COLO668 (cell line): ENCODE data around the gene PLPP1.

ENCODE experiments used
- DNase-seq: peaks from one replicate; lab custom pipeline; 2025; ENCODE audit not compliant: unreplicated experiment; lab: John Stamatoyannopoulos, UW

PLPP1 gene

GRCh38 chr5:55451976-55452375, 82.8 kb downstream of the PLPP1 start:
- no peak for DNase-seq

- no peak for DNase-seq
Observed at GRCh38 chr5:55450050-55450765, 84.6 kb downstream of the PLPP1 start.

GRCh38 chr5:55446640-55447351, 88.0 kb downstream of the PLPP1 start:
- DNase-seq, result no peak

- DNase-seq, result no peak
Observed at GRCh38 chr5:55445791-55446190, 89.0 kb downstream of the PLPP1 start.

GRCh38 chr5:55441954-55442353, 92.8 kb downstream of the PLPP1 start:
- no peak for DNase-seq

DNA sequence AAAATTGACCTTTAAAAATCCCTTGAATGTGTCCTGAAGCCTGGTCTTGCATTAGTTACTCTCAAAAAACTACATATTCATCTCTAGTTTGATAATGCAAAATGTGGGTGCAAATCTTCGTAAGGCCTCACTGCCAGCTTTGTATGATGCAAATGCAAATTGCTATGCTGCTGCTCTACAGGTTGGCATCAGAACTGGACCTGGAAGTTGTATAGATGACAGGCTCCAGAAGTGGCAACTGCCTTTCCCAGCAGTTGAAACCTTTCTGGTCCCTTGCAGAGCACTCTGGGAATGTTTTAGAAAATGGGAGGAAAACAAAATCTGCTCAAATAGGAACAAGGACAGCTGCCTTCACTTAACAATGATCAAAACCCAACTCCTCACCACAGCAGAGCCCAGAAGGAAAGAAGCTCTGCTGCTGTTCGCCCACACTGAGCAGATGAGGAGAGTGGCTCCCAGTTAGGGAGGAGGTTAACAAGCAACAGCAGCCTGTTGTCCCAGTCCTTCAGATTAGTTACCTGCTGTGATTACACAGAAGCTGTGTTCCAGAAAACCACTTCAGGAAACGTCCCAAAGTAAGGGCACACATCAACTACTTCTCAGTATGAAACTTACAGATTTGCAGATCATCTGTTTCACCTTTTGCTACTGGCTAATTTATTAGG, 93.5 kb downstream of the PLPP1 start:
- no peak for DNase-seq

DNA sequence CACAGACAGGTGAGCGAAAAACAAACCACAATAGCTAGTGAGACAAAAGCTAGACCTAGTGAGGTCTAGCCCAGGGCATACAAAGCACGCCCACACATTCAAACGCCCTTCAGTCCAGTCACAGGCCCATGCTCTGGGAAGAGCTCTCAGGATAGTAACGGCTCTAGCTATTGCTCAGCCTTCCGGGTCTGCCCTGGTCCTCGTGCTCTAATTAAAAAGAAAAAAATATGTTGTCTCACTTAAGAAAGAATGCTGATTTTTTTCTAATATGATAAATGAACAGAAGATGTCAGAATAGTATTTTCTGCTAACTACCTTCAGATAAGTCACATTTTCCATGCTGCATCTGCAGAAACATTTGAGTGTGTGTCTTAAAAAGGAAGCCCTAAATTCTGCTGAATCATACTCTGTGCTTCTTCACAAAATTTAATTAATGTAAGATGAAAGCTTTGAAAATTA, 94.5 kb downstream of the PLPP1 start:
- DNase-seq, result no peak

DNA sequence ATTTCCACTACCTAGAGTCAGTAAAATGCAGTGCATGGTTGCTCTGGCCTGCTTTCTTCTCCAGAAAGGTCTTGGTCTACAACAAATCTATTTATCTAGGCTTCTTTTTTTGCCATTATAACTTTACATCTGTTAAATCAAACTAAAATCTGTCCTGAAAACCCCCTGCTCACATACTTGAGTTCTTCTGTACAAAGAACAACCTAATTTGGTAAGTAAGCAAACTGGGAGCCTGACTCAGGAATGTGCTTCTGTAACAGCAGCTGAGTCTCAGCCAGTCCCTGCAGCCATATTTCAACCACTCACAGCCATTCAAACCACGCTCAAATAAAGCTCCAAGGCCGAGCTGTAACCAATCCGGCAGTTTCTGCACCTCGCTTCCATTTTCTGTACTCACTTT, 95.8 kb downstream of the PLPP1 start:
- no peak for DNase-seq

- DNase-seq, result no peak
Observed at GRCh38 chr5:55437859-55438206, 96.9 kb downstream of the PLPP1 start.

DNA sequence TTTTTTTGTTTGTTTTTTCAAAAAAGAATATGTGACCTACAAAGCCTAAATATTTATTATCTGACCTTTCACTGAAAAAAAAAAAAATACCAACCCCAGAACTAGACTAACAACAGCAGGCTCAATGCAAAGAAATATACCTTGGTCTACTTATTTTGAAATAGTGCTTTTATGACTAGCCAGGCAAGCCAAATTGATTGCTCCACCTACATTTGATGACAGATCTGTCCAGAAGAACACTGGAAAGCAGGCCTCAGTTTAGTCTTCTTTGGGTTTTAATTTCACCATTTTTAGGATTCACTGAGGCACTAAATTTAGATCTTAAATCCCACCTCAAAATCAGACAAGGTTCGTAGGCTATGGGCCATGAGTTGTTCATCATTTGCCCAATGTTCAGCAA, 97.3 kb downstream of the PLPP1 start:
- no peak for DNase-seq

DNA sequence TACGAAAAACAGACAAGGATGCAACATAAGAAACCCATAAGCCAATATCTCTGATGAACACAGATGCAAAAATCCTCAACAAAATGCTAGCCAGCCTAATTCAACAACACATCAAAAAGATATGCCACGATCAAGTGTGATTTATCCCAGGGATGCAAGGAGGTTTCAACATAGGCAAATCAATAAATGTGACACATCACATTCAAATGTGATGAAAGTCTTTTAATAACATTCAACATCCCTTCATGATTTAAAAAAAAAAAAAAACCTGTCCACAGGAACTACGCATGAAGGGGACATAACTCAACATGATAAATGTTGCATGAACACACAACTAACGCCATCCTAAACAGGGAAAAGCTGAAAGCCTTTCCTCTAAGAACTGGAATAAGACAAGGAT, 102.2 kb downstream of the PLPP1 start:
- DNase-seq, result no peak

DNA sequence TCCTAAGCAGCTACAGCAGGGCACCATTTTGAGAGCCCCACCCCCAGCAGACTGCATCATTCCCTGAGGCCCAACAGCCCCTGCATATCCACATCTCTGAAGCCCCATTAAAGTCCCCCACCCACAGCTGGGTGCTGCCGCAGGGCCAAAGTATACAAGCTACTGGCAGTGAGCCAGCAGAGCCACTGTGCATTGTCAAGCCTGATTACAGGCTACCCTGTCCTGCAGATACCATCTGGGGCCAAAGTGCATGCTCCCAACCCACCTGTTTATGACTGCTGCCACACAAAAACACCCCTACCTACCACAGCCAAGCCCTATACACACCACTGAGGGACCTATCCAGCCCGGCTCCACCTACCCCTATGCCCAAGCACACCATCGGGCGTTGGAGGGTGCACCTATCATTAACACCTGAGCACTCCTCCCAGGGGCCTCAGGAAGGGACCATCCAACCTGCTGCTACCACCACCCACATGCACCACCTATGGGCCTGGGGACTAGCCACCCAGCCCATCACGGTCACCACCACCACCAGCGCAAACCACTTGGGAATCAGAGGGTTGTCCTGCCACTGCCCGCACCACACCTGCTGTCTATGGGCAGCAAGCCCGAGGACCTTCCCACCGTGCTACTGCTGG, 105.0 kb downstream of the PLPP1 start:
- peak; percentile 83 for DNase-seq

- DNase-seq, result no peak
Observed at GRCh38 chr5:55429221-55429612, 105.5 kb downstream of the PLPP1 start.

GRCh38 chr5:55427157-55427556, 107.6 kb downstream of the PLPP1 start:
- DNase-seq, result no peak

DNA sequence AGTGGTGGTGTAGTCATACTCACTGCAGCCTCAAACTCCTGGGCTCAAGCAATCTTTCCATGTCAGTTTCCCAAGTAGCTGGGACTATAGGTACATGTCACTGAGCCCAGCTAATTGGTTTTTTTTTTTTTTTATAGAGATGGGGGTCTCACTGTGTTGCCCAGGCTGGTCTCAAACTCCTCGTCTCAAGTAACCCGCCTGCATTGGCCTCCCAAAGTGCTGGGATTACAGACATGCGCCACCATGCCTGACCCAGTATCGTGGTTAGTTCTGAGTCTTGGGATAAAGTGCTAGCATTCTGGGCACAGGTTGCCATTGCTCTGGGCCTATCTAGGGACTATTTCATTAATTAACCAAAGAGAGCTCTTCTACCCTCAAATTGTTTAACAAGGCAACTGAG, 108.3 kb downstream of the PLPP1 start:
- DNase-seq, result no peak

DNA sequence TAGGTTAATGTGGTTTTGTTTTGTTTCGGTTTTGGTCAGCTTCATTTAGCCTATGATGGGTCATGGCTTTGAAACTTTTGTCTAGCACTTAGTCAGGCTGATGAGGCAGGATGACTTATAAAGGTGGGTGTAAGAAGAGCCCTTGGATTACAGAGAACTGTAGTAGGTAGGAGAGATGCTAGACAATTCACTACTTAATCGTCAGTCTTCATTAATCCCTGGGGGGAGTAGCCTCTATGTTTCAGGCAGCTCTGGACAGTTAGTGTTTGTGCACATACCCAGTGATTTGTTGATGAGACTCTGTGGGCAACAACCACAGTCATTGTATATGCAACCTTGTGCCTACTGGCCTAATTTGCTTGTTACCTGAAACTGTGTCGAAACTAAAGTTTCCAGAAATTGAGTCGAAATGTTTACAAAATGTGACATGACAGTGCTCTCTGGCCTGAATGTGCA, 113.7 kb downstream of the PLPP1 start:
- no peak for DNase-seq

- no peak for DNase-seq
Observed at GRCh38 chr5:55418994-55419968, 115.5 kb downstream of the PLPP1 start.

GRCh38 chr5:55416306-55416705, 118.5 kb downstream of the PLPP1 start:
- DNase-seq, result no peak

DNA sequence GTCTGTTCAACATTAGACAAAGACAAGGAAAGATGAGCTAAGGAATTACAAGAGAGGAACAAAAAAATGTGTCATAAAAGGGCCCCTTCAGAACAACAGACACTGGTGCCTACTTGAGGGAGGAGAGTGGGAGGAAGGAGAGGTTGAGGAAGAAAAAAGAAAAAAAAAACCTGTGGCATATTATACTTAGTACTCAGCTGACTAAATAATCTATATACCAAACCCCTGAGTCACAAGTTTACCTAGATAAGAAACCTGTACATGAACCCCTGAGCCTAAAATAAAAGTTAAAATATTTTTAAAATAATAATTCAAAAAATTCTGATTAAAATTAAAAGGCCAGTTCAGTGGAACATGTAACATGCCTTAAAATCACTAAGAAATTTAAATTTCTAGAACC, 119.7 kb downstream of the PLPP1 start:
- no peak for DNase-seq

DNA sequence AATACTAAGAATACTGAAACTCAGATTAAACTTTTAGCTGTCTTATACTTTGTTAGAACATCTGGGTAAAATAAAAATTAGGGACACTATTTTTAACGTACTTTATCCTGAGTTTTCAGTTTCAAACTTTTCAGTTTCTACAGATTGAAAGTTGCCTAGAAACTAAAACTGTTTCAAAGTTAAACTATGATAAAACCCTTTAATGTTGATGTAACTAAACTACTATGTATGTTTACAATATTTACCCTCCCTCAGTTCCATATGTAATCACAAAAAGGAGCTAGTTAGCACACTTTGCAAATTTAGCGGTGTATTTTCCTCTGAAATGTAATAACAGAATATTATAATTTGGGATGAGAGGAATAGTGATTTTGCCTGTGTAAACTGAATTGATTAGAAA, 121.1 kb downstream of the PLPP1 start:
- DNase-seq, result no peak

- no peak for DNase-seq
Observed at GRCh38 chr5:55411876-55412275, 122.9 kb downstream of the PLPP1 start.
